Ishikawa (cell line): Measurements from ENCODE around the gene NTPCR.

ENCODE experiments used
- CEBPB ChIP-seq: IDR thresholded peaks from 2 replicates; pipeline ENCODE4 v1.6.1; 2012
- CREB1 ChIP-seq: IDR thresholded peaks from 2 replicates; pipeline ENCODE4 v1.6.1; 2012; ENCODE audit warnings: low read depth
- EGR1 ChIP-seq: IDR thresholded peaks from 2 replicates; pipeline ENCODE4 v1.6.1; 2012
- EP300 ChIP-seq: IDR thresholded peaks from 2 replicates; pipeline ENCODE4 v1.6.1; 2012; ENCODE audit warnings: borderline replicate concordance
- FOXM1 ChIP-seq: IDR thresholded peaks from 2 replicates; pipeline ENCODE4 v1.6.1; 2012; ENCODE audit warnings: low read depth, borderline replicate concordance
- MAX ChIP-seq: IDR thresholded peaks from 2 replicates; pipeline ENCODE4 v1.6.1; 2012
- NFIC ChIP-seq: IDR thresholded peaks from 2 replicates; pipeline ENCODE4 v1.6.1; 2012
- RAD21 ChIP-seq: IDR thresholded peaks from 2 replicates; pipeline ENCODE4 v1.6.1; 2012; ENCODE audit warnings: low read depth
- REST ChIP-seq: IDR thresholded peaks from 2 replicates; pipeline ENCODE4 v1.6.1; 2012; ENCODE audit warnings: low read depth, mild to moderate bottlenecking
- TAF1 ChIP-seq: IDR thresholded peaks from 2 replicates; pipeline ENCODE4 v1.6.1; 2012; ENCODE audit warnings: low read depth, mild to moderate bottlenecking
- TCF12 ChIP-seq: IDR thresholded peaks from 2 replicates; pipeline ENCODE4 v1.6.1; 2012; ENCODE audit warnings: low read depth
- TEAD4 ChIP-seq: IDR thresholded peaks from 2 replicates; pipeline ENCODE4 v1.6.1; 2012
- USF1 ChIP-seq: IDR thresholded peaks from 2 replicates; pipeline ENCODE4 v1.6.1; 2012
- YY1 ChIP-seq: IDR thresholded peaks from 2 replicates; pipeline ENCODE4 v1.6.1; 2012; ENCODE audit warnings: low read depth
- ZBTB7A ChIP-seq: IDR thresholded peaks from 2 replicates; pipeline ENCODE4 v1.6.1; 2012; ENCODE audit warnings: low read depth

Gene NTPCR

GRCh38 chr1:232925421-232926220 is 24.8 kb upstream of the NTPCR start:
- TF ChIP-seq CREB1 (no peak), CEBPB (no peak), REST (no peak), MAX (no peak), NFIC (no peak), ZBTB7A (no peak), TCF12 (no peak)

GRCh38 chr1:232927830-232928505 is 22.4 kb upstream of the NTPCR start:
- TF ChIP-seq EGR1 (no peak), TEAD4 (0 out of 2 replicates have a peak, but pooled peaks have one; percentile 8)

GRCh38 chr1:232932486-232933425 is 17.7 kb upstream of the NTPCR start:
- TF ChIP-seq ZBTB7A (no peak), TCF12 (no peak), CREB1 (no peak), TAF1 (no peak), NFIC (no peak), YY1 (no peak)

- TF ChIP-seq USF1 (no peak), EGR1 (no peak), REST (no peak), FOXM1 (no peak), MAX (no peak), TAF1 (no peak), ZBTB7A (no peak), CREB1 (no peak), YY1 (no peak), NFIC (no peak), RAD21 (no peak), TCF12 (no peak), EP300 (no peak), CEBPB (no peak), TEAD4 (no peak)
Observed at GRCh38 chr1:232936941-232937340, 13.5 kb upstream of the NTPCR start.

- TF ChIP-seq ZBTB7A (no peak), EP300 (no peak), YY1 (no peak), MAX (no peak), REST (no peak), USF1 (no peak), FOXM1 (no peak), CEBPB (no peak), TCF12 (no peak), TAF1 (no peak), NFIC (no peak), RAD21 (no peak), TEAD4 (no peak), EGR1 (no peak), CREB1 (no peak)
Observed at GRCh38 chr1:232937741-232938375, 12.6 kb upstream of the NTPCR start.
